Activated B cell treated with CpG ODN at 0.5 μM for 24 hours (primary cell): Measurements from ENCODE around the gene RTN4RL2. TPM values are rescaled to one million over a fixed set of nuclear protein-coding genes. Genes with fewer than 3 reads are reported as not detected.

ENCODE experiments used
- ATAC-seq: fragments of 200-7000 bp; cut with Tn5 transposase; one replicate; pipeline ENCODE4 v1.10.0; 2021; ENCODE audit warnings: low read depth, mild to moderate bottlenecking, moderate library complexity
- CTCF ChIA-PET: fragments of 350-600 bp; sonication (Branson Sonifier 250); formaldehyde crosslinking; loops from one replicate; lab custom pipeline; 2021; ENCODE audit warnings: antibody characterized with exemption; lab: Charles Lee
- POLR2A ChIA-PET: fragments of 350-600 bp; sonication (Branson Sonifier 250); formaldehyde crosslinking; loops from one replicate; lab custom pipeline; 2021; ENCODE audit warnings: antibody characterized with exemption; lab: Charles Lee
- DNase-seq: peaks from one replicate; pipeline ENCODE4 v3.0.0; 2022
- H3K27ac Mint-ChIP-seq: one replicate; pipeline ENCODE4 v1.8.0; 2020; ENCODE audit warnings: mixed read lengths
- H3K27me3 Mint-ChIP-seq: one replicate; pipeline ENCODE4 v1.8.0; 2021; ENCODE audit warnings: mixed read lengths
- H3K36me3 Mint-ChIP-seq: one replicate; pipeline ENCODE4 v1.8.0; 2021; ENCODE audit warnings: low read depth, mixed read lengths
- H3K4me1 Mint-ChIP-seq: one replicate; pipeline ENCODE4 v1.8.0; 2021; ENCODE audit warnings: mixed read lengths
- H3K4me3 Mint-ChIP-seq: one replicate; pipeline ENCODE4 v1.8.0; 2020; ENCODE audit warnings: mild to moderate bottlenecking, mixed read lengths
- H3K9me3 Mint-ChIP-seq: one replicate; pipeline ENCODE4 v1.8.0; 2020; ENCODE audit warnings: mixed read lengths
- intact Hi-C: fragments of 100-400 bp; cut with micrococcal nuclease; formaldehyde crosslinking; loops from one replicate; pipeline ENCODE4 v1.15.1; 2024
- total RNA-seq: library from RNA; stranded (reverse); gene quantifications from 2 replicates; pipeline ENCODE4 v1.2.3, GENCODE V29; 2022
- TF ChIP-seq, protein P1 (sequence below): fragments of 200-600 bp; IDR thresholded peaks from one replicate; pipeline ENCODE4 v1.8.0; 2022; ENCODE audit warnings: antibody characterized with exemption, mild to moderate bottlenecking

RTN4RL2 gene
- total RNA-seq, 1 donor from 2014 or later: 0.13 TPM

DNA sequence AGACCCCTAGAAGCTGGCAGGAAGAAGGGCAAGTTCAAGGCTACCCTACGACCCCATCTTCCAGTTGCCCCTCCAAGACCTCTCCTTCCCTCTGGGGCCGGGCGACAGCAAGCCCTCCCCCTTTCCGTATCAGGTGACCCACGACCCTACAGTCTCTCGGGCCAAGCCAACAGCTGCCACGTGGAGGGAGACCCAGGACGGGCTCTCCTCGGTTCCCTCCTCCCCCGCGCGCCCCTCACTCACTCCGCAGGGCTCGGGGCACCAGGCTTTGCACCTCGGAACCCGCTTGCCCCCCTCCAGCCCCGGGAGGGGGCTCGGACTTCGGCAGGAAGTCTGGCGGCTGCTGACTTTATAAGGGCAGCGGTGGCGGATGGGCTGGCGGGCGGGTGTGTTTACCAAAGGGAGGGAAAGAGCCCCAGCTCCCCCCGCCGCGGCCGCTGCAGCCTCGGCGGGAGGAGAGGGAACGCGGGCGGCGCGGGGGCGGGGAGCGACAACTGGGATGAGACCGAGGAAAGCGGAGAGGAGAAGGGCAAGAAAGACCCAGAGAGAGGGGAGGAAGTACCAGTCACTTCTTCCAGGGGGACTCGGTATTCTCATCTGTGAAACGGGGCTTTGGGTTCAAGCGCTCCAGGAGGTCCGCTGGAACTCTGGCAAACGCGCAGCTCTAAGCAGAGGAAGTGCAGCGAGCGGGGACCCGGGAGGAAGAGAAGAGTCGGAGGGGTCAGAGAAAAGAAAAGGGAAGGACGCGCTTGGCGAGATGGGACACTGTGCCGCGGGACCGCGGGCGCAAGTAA, 54.4 kb downstream of the RTN4RL2 start:
- Mint-ChIP-seq H3K27me3 (no peaks in the 10 kb centered on the region), H3K4me1 (peaks cover 43% of the 10 kb centered on the region), H3K27ac (peak overlapping the region; percentile 80), H3K36me3 (peaks cover 4% of the 10 kb centered on the region), H3K9me3 (no peaks in the 10 kb centered on the region), H3K4me3 (peak overlapping the region; percentile 97)
- intact Hi-C loops: loop anchor here (1.0 to 10.0 kb wide), 7 partner anchors 7 to 1640 kb away; partner anchors contain the start of gene TIMM10
- ChIA-PET POLR2A (interaction anchor here (0.6 to 3.6 kb wide), 12 partner anchors 12 to 189 kb away, joined by 3 to 18 read pairs (median 4); partner anchors contain the start of gene TNKS1BP1), CTCF (interaction anchor here (1.4 to 6.7 kb wide), 6 partner anchors 12 to 126 kb away, joined by 3 to 45 read pairs (median 9); no protein-coding TSS in a partner anchor)
- TF ChIP-seq, protein P1, sequence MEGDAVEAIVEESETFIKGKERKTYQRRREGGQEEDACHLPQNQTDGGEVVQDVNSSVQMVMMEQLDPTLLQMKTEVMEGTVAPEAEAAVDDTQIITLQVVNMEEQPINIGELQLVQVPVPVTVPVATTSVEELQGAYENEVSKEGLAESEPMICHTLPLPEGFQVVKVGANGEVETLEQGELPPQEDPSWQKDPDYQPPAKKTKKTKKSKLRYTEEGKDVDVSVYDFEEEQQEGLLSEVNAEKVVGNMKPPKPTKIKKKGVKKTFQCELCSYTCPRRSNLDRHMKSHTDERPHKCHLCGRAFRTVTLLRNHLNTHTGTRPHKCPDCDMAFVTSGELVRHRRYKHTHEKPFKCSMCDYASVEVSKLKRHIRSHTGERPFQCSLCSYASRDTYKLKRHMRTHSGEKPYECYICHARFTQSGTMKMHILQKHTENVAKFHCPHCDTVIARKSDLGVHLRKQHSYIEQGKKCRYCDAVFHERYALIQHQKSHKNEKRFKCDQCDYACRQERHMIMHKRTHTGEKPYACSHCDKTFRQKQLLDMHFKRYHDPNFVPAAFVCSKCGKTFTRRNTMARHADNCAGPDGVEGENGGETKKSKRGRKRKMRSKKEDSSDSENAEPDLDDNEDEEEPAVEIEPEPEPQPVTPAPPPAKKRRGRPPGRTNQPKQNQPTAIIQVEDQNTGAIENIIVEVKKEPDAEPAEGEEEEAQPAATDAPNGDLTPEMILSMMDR: no peak
- ATAC-seq (peak; percentile 45), DNase-seq (peak; percentile 46)

DNA sequence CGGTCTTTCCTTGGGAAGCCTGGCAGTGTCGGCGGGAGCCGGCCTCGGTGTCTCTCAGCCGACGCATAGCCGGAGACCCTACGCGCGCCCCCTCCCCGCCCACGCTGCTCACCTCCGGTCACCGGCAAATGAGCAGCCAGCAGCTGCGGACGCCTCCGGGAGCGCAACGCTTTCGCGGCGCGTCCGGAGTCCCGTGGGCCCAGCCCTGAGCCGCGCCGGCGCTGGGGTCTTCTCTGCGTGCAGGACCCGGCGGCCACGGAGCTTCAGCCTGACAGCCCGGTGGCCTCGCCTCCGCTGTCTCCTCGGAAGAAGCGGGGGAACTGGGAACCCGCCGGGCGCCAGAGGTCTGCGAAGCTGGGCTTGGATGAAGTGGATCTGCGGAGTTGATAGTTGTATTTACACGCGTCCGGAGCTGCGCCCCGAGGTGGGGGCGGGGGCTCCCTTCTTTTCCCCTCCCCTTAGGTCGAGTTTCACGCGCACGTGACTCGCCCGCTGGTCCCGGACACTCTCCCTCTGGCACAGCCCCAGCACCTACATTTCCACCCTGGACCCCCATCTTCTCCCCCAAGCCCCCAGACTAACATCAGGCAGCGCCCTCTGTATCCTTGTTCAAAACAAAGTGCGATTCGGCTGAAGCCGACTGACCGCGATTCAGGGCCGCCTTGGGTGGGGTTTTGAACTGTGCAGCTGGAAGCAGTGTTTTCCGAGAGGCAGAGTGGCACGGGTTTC, 55.2 kb downstream of the RTN4RL2 start, which contains the start of gene SLC43A1:
Gene SLC43A1, minus strand, starts transcription at position 371 of the 729 bp plus-strand sequence. CDS start 1,591 bp downstream, outside the sequence.
- DNase-seq (peak; percentile 27), ATAC-seq (peak; percentile 29)
- Mint-ChIP-seq H3K27me3 (no peaks in the 10 kb centered on the region), H3K9me3 (no peaks in the 10 kb centered on the region), H3K4me3 (peak within 1 kb of the TSS; percentile 97), H3K27ac (peak within 1 kb of the TSS; percentile 80), H3K36me3 (peaks cover 4% of the 10 kb centered on the region), H3K4me1 (peaks cover 43% of the 10 kb centered on the region)
- ChIA-PET CTCF (interaction anchor here (1.4 to 6.7 kb wide), 6 partner anchors 11 to 126 kb away, joined by 3 to 45 read pairs (median 14); no protein-coding TSS in a partner anchor), POLR2A (interaction anchor here (0.6 to 3.6 kb wide), 10 partner anchors 11 to 190 kb away, joined by 3 to 18 read pairs (median 4); partner anchors contain the start of gene TNKS1BP1)
- TF ChIP-seq, protein P1: no peak
- intact Hi-C loops: loop anchor here (1.0 to 10.0 kb wide), 5 partner anchors 8 to 1639 kb away; partner anchors contain the start of gene TIMM10

- ChIA-PET CTCF (interaction anchor here (1.9 to 6.7 kb wide), 5 partner anchors 11 to 58 kb away, joined by 6 to 45 read pairs (median 12); no protein-coding TSS in a partner anchor), POLR2A (interaction anchor here (0.8 to 3.6 kb wide), 6 partner anchors 11 to 191 kb away, joined by 3 to 18 read pairs (median 4); partner anchors contain the start of gene TNKS1BP1)
- Mint-ChIP-seq H3K9me3 (no peaks in the 10 kb centered on the region), H3K27me3 (no peaks in the 10 kb centered on the region), H3K4me3 (peak overlapping the region; percentile 97), H3K4me1 (peaks cover 43% of the 10 kb centered on the region), H3K27ac (peak overlapping the region; percentile 61), H3K36me3 (peaks cover 4% of the 10 kb centered on the region)
- DNase-seq: no peak
- ATAC-seq: no peak
- intact Hi-C loops: loop anchor here (10.0 kb wide), 1 partner anchor 1639 kb away; no protein-coding TSS in a partner anchor
- TF ChIP-seq, protein P1: no peak
These were observed 55.7 kb downstream of the RTN4RL2 start for GRCh38 chr11:57516061-57516443.

DNA sequence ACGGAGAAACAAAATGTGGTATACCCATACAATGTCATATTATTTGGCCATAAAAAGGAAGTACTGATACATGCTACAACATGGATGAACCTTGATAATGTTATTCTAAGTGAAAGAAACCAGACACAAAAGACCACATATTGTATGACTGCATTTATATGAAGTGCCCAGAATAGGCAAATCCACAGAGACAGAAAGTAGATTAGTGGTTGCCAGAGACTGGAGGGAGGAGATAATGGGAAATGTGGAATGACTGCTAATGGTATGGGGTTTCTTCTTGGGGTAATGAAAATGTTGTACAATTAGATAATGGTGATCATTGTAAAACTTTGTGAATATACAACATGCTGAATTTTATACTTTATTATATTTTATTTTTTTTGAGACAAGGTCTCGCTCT, 60.8 kb downstream of the RTN4RL2 start:
- TF ChIP-seq, protein P1: no peak
- Mint-ChIP-seq H3K36me3 (no peaks in the 10 kb centered on the region), H3K9me3 (no peaks in the 10 kb centered on the region), H3K27ac (no peak overlapping the region), H3K4me3 (no peak overlapping the region), H3K4me1 (peaks cover 8% of the 10 kb centered on the region), H3K27me3 (no peaks in the 10 kb centered on the region)
- ATAC-seq (no peak), DNase-seq (no peak)
- POLR2A ChIA-PET: interaction anchor here (0.7 kb wide), 1 partner anchor 127 kb away, joined by 6 read pairs; no protein-coding TSS in a partner anchor
- intact Hi-C loops: loop anchor here (10.0 kb wide), 1 partner anchor 676 kb away; no protein-coding TSS in a partner anchor
- CTCF ChIA-PET: interaction anchor here (0.6 to 1.3 kb wide), 4 partner anchors 29 to 74 kb away, joined by 3 to 5 read pairs (median 4); no protein-coding TSS in a partner anchor
